ENCODE data around the gene KCNN4. TPM values are rescaled to one million over a fixed set of nuclear protein-coding genes. Genes with fewer than 3 reads are reported as not detected.

Gene KCNN4
- total RNA-seq, 1 donor from 2014 or later, result 6.4 TPM

DNA sequence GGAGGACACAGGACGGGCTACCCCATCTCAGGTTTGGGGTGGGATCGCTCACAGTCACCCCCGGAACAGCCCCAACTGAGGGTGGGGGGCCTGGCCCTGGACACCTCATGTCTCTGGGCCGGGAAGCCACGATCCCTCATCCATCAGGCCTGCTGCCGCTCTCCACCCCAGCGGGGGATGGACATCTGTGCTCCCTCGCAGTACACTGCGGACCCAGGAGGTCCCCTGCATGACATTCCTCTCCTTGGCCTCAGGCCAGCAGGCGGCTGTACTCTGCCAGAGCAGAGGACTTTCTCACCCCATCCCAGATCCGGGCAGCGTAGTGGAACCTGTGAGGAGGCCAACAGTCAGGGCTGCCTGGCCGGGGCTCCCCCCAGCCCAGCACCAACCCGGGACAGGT lies 49.4 kb downstream of the KCNN4 start:
- TF ChIP-seq, protein P1, sequence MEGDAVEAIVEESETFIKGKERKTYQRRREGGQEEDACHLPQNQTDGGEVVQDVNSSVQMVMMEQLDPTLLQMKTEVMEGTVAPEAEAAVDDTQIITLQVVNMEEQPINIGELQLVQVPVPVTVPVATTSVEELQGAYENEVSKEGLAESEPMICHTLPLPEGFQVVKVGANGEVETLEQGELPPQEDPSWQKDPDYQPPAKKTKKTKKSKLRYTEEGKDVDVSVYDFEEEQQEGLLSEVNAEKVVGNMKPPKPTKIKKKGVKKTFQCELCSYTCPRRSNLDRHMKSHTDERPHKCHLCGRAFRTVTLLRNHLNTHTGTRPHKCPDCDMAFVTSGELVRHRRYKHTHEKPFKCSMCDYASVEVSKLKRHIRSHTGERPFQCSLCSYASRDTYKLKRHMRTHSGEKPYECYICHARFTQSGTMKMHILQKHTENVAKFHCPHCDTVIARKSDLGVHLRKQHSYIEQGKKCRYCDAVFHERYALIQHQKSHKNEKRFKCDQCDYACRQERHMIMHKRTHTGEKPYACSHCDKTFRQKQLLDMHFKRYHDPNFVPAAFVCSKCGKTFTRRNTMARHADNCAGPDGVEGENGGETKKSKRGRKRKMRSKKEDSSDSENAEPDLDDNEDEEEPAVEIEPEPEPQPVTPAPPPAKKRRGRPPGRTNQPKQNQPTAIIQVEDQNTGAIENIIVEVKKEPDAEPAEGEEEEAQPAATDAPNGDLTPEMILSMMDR (IDR thresholded peaks at IDR 0.05; ENCODE audit: unreplicated experiment), result no peak
- H3K27ac Mint-ChIP-seq, result no peak overlapping the region
- H3K9me3 Mint-ChIP-seq, result no peaks in the 10 kb centered on the region
- H3K4me1 Mint-ChIP-seq, result peaks cover 9% of the 10 kb centered on the region
- DNase-seq (ENCODE audit: low spot score in 2 of 2, unreplicated experiment in 2 of 2), result no peak
- H3K4me3 Mint-ChIP-seq, result no peak overlapping the region
- H3K36me3 Mint-ChIP-seq, result peaks cover 37% of the 10 kb centered on the region
- no peaks in the 10 kb centered on the region for H3K27me3 Mint-ChIP-seq (ENCODE audit: low read depth)

DNA sequence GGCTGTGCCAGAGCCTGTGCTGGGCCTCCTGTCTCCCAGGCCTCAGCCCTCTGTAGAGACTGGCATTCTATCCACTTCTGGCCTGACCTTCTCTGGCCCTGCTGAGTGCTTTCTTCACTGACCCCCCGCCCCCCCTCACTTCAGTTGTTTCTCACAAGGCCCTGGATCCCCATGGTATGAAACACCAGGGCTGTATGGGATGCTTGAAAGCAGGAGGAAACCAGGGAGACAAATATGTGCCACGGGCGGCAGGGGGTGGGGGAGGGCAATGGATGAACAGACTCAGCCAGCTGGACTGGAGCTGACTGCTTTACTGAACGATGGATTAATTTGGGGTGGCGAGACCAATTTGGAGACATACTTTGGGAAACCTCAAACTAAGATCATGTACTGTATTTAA lies 50.9 kb downstream of the KCNN4 start:
- Mint-ChIP-seq H3K4me3 (no peak overlapping the region), H3K27me3 (ENCODE audit: low read depth) (no peaks in the 10 kb centered on the region), H3K36me3 (peaks cover 26% of the 10 kb centered on the region), H3K9me3 (no peaks in the 10 kb centered on the region), H3K27ac (no peak overlapping the region), H3K4me1 (peaks cover 9% of the 10 kb centered on the region)
- TF ChIP-seq, protein P1 (IDR thresholded peaks at IDR 0.05; ENCODE audit: unreplicated experiment), result no peak
- no peak for DNase-seq (ENCODE audit: low spot score in 2 of 2, unreplicated experiment in 2 of 2)

DNA sequence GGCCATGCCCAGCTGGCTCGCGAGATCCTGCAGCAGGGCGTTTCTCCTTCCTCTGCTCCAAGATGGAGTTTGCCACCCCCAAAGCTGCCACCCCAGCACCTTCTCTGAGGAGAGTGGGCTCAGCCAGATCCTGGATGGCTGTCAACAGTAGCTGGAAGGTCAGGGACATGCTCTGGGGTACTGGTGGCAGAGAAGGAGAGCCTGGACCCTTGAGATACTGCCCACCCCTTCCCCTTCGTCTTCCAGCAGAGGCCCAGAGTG lies 53.2 kb downstream of the KCNN4 start:
- Mint-ChIP-seq H3K27me3 (ENCODE audit: low read depth) (no peaks in the 10 kb centered on the region), H3K9me3 (no peaks in the 10 kb centered on the region), H3K4me3 (no peak overlapping the region), H3K36me3 (peaks cover 17% of the 10 kb centered on the region), H3K4me1 (peaks cover 7% of the 10 kb centered on the region), H3K27ac (no peak overlapping the region)
- TF ChIP-seq, protein P1 (IDR thresholded peaks at IDR 0.05; ENCODE audit: unreplicated experiment), result no peak
- DNase-seq (ENCODE audit: low spot score in 2 of 2, unreplicated experiment in 2 of 2), result no peak

DNA sequence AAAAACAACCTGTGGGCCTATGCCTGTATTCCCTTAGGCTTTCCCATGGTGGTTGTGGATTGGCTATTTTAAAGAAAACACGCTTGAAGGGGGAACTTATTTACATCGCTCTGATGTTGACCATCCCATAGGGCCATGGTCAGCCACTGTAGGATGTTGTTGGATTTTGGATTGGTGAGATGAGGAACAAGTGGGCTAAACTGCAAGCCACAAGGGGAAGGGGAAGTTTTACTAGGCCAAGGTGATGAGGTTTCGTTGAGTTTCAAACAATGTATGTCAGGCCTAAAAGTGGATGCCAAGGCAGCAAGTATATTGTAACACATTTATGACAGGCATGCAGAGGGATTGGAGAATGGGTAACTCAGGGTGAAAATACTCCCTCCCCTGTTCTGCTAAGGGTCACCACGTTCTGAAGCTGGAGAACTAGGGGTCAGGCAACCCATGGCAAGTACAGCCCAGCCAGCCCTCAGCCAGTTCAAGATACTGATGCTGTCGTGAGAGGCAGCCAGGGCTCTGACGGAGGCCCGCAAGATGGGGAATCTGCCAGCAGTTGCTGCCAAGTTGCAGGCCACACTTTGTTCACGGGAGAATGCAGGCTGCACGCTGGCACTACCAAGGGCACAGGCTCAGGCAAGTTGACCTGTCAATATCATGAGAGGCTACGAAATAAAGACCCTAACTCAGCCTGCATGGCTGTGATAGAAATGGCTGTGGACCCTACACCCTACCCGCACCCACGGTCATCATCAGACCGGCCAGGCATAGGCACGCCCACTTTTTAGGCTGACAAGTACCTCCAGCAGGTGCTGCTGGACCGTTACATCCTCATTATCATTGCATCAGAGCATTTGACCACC lies 53.8 kb downstream of the KCNN4 start:
- H3K4me1 Mint-ChIP-seq, result peaks cover 1% of the 10 kb centered on the region
- peaks cover 14% of the 10 kb centered on the region for H3K36me3 Mint-ChIP-seq
- no peak overlapping the region for H3K4me3 Mint-ChIP-seq
- no peaks in the 10 kb centered on the region for H3K27me3 Mint-ChIP-seq (ENCODE audit: low read depth)
- no peak overlapping the region for H3K27ac Mint-ChIP-seq
- TF ChIP-seq, protein P1 (IDR thresholded peaks at IDR 0.05; ENCODE audit: unreplicated experiment), result no peak
- no peaks in the 10 kb centered on the region for H3K9me3 Mint-ChIP-seq
- DNase-seq (ENCODE audit: low spot score in 2 of 2, unreplicated experiment in 2 of 2), result no peak

DNA sequence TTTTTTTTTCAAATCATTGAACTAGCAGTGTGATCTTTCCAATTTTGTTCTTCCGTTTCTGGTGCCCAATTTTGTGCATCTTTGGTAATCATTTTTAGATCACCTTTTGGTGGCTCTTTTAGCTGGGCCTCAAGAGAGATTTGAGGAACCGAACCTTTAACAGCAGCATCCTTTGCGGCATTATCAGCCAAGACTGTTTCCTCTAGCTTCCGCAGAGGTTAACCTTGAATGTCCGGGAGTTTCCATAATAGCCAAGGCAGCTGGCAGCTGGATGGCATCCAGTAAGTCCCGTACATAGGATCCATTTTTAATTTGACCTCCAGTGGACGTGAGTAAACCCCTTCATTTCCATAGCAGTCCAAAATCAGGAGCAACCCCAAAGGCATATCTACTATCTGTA lies 55.3 kb downstream of the KCNN4 start:
- no peak overlapping the region for H3K4me3 Mint-ChIP-seq
- H3K27ac Mint-ChIP-seq, result no peak overlapping the region
- no peaks in the 10 kb centered on the region for H3K9me3 Mint-ChIP-seq
- no peaks in the 10 kb centered on the region for H3K27me3 Mint-ChIP-seq (ENCODE audit: low read depth)
- DNase-seq (ENCODE audit: low spot score in 2 of 2, unreplicated experiment in 2 of 2), result no peak
- TF ChIP-seq, protein P1 (IDR thresholded peaks at IDR 0.05; ENCODE audit: unreplicated experiment), result no peak
- no peaks in the 10 kb centered on the region for H3K4me1 Mint-ChIP-seq
- H3K36me3 Mint-ChIP-seq, result peaks cover 13% of the 10 kb centered on the region

Measured in mesothelial cell of epicardium (in vitro differentiated cells).